GM19023 (cell line): ENCODE data around the gene KRTAP24-1.

Experiments used
- ATAC-seq: cut with Tn5 transposase; IDR thresholded peaks from one replicate; pipeline ENCODE4 v1.9.1; 2021; ENCODE audit warnings: mild to moderate bottlenecking, moderate library complexity; ENCODE audit not compliant: unreplicated experiment

Gene KRTAP24-1

GRCh38 chr21:30234643-30235042 lies 48.1 kb downstream of the KRTAP24-1 start:
- no peak for ATAC-seq

DNA sequence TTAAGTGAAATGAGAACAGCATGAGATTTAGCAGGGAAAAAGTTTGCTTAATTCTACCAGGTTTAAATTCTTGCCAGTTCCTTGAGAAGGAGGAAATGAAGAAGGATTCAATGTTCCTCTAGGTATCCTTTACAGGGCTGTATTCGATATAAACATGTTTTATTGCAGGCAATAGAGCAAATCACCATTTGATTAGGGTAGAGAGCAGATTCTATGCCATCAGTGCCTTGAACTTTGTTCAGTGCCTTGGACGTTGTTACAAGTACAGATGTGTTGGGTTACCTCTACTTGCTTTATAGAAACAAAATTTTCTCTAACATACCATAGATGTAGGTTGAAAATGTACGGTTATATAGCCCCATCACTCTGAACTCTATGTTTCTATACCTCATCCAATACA lies 48.7 kb downstream of the KRTAP24-1 start:
- ATAC-seq = no peak

DNA sequence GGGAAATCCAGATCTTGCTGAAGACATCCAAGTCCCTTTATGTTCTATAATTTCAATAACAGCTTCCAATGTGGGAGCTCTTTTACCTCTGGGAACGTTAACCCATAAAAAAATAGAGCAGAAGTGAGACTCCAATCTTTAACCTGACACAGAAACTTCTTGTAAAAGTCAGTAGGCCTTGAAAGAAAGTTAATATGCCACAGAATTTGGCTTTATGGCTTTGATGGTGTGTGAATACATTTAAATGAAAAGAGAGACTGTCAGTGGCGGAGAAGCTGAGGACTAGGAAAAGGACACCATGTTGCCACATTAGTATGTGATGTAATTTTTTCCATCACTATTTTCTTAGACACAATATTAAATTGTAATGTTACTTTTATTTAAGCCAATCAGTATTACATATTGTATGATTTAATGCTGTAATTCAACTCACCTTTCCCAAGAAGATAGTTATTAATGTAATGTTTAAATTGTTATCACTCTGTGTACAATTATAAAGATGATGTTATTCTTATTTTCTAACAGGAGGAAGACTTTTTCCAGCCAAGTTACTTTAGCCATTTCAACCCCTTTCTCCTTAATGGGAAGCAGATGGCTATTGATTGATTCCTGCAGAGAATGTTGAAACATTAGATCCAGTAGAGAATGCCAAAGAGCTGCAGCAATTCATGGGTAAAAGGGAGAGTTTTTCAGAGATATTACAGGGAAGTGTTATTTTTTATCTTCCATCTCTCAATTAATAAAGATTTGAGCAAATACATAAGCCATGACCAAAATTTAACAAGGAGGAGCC lies 49.3 kb downstream of the KRTAP24-1 start:
- no peak for ATAC-seq

GRCh38 chr21:30232011-30232410 lies 50.7 kb downstream of the KRTAP24-1 start:
- no peak for ATAC-seq
